ENCODE data around the gene NDST4. TPM values are rescaled to one million over a fixed set of nuclear protein-coding genes. Genes with fewer than 3 reads are reported as not detected.

NDST4 gene
- total RNA-seq, 1 experiment from 2014 or later, result not detected

GRCh38 chr4:115149106-115149505 lies 35.7 kb upstream of the NDST4 start (continued):
- no peak for TF ChIP-seq REST (IDR thresholded peaks at IDR 0.05; ENCODE audit: low read depth)
- TF ChIP-seq SIN3A (IDR thresholded peaks at IDR 0.05; ENCODE audit: low read depth), result no peak
- no peak for TF ChIP-seq SRF (IDR thresholded peaks at IDR 0.05; ENCODE audit: low read depth)
- TF ChIP-seq ZNF274 (IDR thresholded peaks at IDR 0.05; ENCODE audit: low read depth, low read length), result no peak
- no peak for TF ChIP-seq SP1 (IDR thresholded peaks at IDR 0.05; ENCODE audit: low read depth)
- TF ChIP-seq POLR2AphosphoS5 (IDR thresholded peaks at IDR 0.05; ENCODE audit: low read depth, low read length), result no peak

GRCh38 chr4:115145393-115146160 lies 32.2 kb upstream of the NDST4 start:
- ChIA-PET RAD21 (ENCODE audit: low non-redundant PET in 1 of 2, low total read pairs in 2 of 2, uncharacterized antibody in 2 of 2, unreplicated experiment in 2 of 2) (no interaction called here), POLR2A (no interaction called here), CTCF (no interaction called here)
- intact Hi-C loops (cut with micrococcal nuclease), result no loop called here
- Histone ChIP-seq H3K9me2 (ENCODE audit: insufficient read depth) (no peaks in the 10 kb centered on the region), H3K9ac (ENCODE audit: low read length) (no peak overlapping the region), H3K4me1 (ENCODE audit: control insufficient read depth in 1 of 2, insufficient read depth in 2 of 2, low read length in 2 of 2) (no peaks in the 10 kb centered on the region), H3K36me3 (ENCODE audit: control insufficient read depth in 1 of 2, insufficient read depth in 2 of 2, low read length in 2 of 2) (no peaks in the 10 kb centered on the region), H3K4me2 (ENCODE audit: low read length) (no peak overlapping the region), H2AFZ (ENCODE audit: low read depth, low read length, poor library complexity, severe bottlenecking) (no peak overlapping the region), H3K79me2 (ENCODE audit: insufficient read depth, low read length) (no peaks in the 10 kb centered on the region), H3K9me3 (ENCODE audit: control insufficient read depth in 1 of 2, insufficient read depth in 1 of 2, low read depth in 1 of 2, low read length in 2 of 2) (no peaks in the 10 kb centered on the region), H3K4me3 (replicated peaks in 1 of 2; ENCODE audit: low read depth in 1 of 2, low read length in 2 of 2) (no peak overlapping the region), H4K20me1 (ENCODE audit: insufficient read depth) (no peaks in the 10 kb centered on the region), H3K27me3 (ENCODE audit: insufficient read depth, low read length) (no peaks in the 10 kb centered on the region), H3K27ac (ENCODE audit: low read depth, low read length) (no peak overlapping the region)
- ATAC-seq, result no peak
- BruUV-seq (replicated peaks), result no TSS peak
- no peak for DNase-seq (ENCODE audit: low read depth, low spot score)
- TF ChIP-seq SIN3A (IDR thresholded peaks at IDR 0.05; ENCODE audit: low read depth) (no peak), CBX3 (IDR thresholded peaks at IDR 0.05; ENCODE audit: low read depth) (no peak), CTCF (IDR thresholded peaks at IDR 0.05 in 2 of 3, conservative IDR thresholded peaks at IDR 0.05 in 1 of 3; ENCODE audit: borderline replicate concordance in 1 of 3, insufficient read depth in 1 of 3, low read depth in 2 of 3, low read length in 2 of 3) (no peak), JUND (IDR thresholded peaks at IDR 0.05) (no peak), EZH2phosphoT487 (IDR thresholded peaks at IDR 0.05; ENCODE audit: borderline replicate concordance) (no peak), POLR2A (IDR thresholded peaks at IDR 0.05; ENCODE audit: borderline replicate concordance, extremely low read depth, insufficient read depth, insufficient read length) (no peak), MAX (IDR thresholded peaks at IDR 0.05) (no peak), ATF3 (IDR thresholded peaks at IDR 0.05) (no peak), FOSL1 (IDR thresholded peaks at IDR 0.05; ENCODE audit: low read depth) (no peak), SRF (IDR thresholded peaks at IDR 0.05; ENCODE audit: low read depth) (no peak), REST (IDR thresholded peaks at IDR 0.05; ENCODE audit: low read depth) (no peak), YY1 (IDR thresholded peaks at IDR 0.05; ENCODE audit: extremely low read depth, insufficient replicate concordance, low read depth, low read length) (no peak)

Measured in HCT116 (cell line).